Nephron progenitor cell (in vitro differentiated cells): ENCODE measurements around the gene TSSK3.

Source experiments
- DNase-seq: peaks from one replicate; pipeline ENCODE4 v3.0.0; 2021
- H3K27ac Mint-ChIP-seq: 2 replicates; pipeline ENCODE4 v1.8.0; 2021; ENCODE audit warnings: mild to moderate bottlenecking, moderate library complexity, mixed read lengths
- H3K27me3 Mint-ChIP-seq: 2 replicates; pipeline ENCODE4 v1.8.0; 2021; ENCODE audit warnings: mild to moderate bottlenecking, low read depth, mixed read lengths; ENCODE audit not compliant: poor library complexity
- H3K36me3 Mint-ChIP-seq: 2 replicates; pipeline ENCODE4 v1.8.0; 2021; ENCODE audit warnings: low read depth, mixed read lengths
- H3K4me1 Mint-ChIP-seq: 2 replicates; pipeline ENCODE4 v1.8.0; 2021; ENCODE audit warnings: mixed read lengths
- H3K4me3 Mint-ChIP-seq: 2 replicates; pipeline ENCODE4 v1.8.0; 2021; ENCODE audit warnings: mild to moderate bottlenecking, moderate library complexity, mixed read lengths
- H3K9me3 Mint-ChIP-seq: 2 replicates; pipeline ENCODE4 v1.8.0; 2021; ENCODE audit warnings: mild to moderate bottlenecking, moderate library complexity, mixed read lengths
- TF ChIP-seq, protein P1 (sequence below): fragments of 200-600 bp; sonication (generic); IDR thresholded peaks from 2 replicates; pipeline ENCODE4 v1.5.0; 2021; ENCODE audit warnings: antibody characterized with exemption

Gene TSSK3

DNA sequence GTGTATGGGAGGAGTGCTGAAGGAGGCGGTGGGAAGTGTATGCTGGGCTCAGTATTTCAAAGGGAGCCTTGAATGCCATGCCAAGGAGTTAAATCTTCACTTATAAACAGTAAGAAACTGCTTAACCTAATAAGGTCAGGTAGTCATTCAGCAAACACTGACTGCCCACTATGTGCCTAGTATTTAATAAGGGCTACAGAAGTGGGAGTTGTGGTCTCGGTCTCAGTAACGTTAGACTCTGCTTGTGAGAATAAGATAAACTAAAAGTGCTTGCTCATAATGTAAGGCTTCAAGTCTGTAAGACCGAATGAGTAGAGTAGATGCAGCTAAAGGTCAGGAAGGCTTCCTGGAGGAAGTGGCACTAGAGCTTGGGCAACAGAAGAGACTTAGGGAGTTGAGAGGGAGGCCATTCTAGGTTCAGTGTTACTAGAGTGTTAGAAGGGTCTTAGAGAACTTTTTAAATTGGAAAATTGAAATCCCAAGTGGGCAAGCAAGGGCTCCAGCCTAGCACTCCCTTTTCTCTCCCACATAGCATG is 32.3 kb upstream of the TSSK3 start:
- DNase-seq: no peak
- TF ChIP-seq, protein P1, sequence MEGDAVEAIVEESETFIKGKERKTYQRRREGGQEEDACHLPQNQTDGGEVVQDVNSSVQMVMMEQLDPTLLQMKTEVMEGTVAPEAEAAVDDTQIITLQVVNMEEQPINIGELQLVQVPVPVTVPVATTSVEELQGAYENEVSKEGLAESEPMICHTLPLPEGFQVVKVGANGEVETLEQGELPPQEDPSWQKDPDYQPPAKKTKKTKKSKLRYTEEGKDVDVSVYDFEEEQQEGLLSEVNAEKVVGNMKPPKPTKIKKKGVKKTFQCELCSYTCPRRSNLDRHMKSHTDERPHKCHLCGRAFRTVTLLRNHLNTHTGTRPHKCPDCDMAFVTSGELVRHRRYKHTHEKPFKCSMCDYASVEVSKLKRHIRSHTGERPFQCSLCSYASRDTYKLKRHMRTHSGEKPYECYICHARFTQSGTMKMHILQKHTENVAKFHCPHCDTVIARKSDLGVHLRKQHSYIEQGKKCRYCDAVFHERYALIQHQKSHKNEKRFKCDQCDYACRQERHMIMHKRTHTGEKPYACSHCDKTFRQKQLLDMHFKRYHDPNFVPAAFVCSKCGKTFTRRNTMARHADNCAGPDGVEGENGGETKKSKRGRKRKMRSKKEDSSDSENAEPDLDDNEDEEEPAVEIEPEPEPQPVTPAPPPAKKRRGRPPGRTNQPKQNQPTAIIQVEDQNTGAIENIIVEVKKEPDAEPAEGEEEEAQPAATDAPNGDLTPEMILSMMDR: no peak
- Mint-ChIP-seq H3K36me3 (peaks cover 76% of the 10 kb centered on the region), H3K27ac (peak overlapping the region; percentile 71), H3K4me3 (no peak overlapping the region), H3K4me1 (peaks cover 51% of the 10 kb centered on the region), H3K9me3 (no peaks in the 10 kb centered on the region), H3K27me3 (peaks cover 5% of the 10 kb centered on the region)

DNA sequence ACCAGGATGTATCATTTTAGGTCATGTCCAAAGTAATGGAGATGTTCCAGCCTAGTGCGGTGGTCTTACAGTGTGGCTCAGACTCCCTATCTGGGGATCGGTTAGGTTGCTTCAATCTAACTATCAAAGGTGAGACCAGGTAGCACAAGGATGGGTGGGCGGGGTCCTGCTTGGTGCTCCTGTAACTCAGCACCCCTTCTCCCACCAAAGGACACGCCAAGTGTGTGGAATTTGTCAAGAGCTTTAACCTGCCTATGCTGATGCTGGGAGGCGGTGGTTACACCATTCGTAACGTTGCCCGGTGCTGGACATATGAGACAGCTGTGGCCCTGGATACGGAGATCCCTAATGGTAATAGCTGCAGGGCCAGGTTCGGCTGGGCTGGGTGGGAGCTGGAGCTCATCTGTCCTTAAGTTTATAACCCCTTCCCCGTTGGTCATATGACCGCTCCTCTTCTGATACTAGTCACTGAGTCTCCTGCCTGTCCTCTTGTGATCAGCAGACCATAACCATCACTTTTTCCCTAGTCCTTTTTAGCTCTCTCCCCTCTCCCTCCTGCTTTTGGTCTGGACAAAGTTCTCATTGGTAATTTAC is 31.7 kb upstream of the TSSK3 start:
- no peak overlapping the region for H3K4me3 Mint-ChIP-seq
- peak overlapping the region; percentile 84 for H3K27ac Mint-ChIP-seq
- TF ChIP-seq, protein P1: no peak
- peaks cover 5% of the 10 kb centered on the region for H3K27me3 Mint-ChIP-seq
- peaks cover 52% of the 10 kb centered on the region for H3K4me1 Mint-ChIP-seq
- H3K9me3 Mint-ChIP-seq: no peaks in the 10 kb centered on the region
- DNase-seq: no peak
- H3K36me3 Mint-ChIP-seq: peaks cover 70% of the 10 kb centered on the region

DNA sequence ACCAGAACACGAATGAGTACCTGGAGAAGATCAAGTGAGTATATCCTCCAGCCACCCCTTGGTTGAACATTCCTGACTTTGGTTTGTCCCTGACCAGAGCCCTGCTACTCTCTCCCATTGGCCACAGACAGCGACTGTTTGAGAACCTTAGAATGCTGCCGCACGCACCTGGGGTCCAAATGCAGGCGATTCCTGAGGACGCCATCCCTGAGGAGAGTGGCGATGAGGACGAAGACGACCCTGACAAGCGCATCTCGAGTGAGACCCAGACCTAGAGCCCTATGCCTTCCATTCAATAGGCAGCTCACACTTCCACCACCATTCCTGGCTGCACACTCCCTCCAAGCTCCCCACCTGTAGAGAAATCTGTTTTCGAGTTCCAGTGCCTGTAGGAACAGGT is 30.8 kb upstream of the TSSK3 start:
- Mint-ChIP-seq H3K36me3 (peaks cover 63% of the 10 kb centered on the region), H3K9me3 (no peaks in the 10 kb centered on the region), H3K27me3 (peaks cover 5% of the 10 kb centered on the region), H3K27ac (peak overlapping the region; percentile 84), H3K4me1 (peaks cover 52% of the 10 kb centered on the region), H3K4me3 (peak overlapping the region; percentile 37)
- DNase-seq: no peak
- TF ChIP-seq, protein P1: no peak

DNA sequence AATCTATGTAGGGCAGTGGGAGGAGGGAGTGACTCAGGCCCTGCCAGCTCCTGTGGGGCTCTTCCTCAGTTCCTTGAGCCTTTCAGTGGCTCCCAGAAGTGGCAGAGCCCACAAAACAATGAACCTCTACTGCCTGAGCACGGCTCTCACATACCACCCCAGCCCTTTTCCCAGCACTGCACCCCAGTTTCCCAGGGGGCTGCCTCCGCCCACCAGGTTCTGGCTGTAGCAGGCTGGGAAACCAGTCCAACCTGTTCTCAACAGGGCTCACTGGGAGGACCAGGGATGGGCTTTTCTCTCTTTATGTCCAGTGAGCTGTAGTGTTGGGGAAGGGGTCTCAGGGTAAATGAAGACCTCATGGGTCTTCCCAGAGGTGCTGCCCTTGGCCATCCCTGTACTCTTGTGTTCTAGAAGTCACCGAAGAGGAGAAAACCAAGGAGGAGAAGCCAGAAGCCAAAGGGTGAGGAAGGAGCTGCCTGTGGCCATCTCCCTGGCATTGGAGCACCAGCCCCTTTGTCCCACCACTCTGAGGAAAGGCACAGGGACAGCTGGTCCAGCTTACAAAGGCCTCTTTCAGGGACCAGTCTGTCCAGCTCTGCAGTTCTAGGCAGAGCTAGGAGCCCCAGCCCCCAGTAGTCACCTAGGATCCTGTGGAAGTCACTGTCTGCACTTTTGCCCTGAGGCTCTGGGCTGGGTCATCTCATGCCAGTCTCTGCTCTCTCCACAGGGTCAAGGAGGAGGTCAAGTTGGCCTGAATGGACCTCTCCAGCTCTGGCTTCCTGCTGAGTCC is 29.9 kb upstream of the TSSK3 start:
- H3K9me3 Mint-ChIP-seq: no peaks in the 10 kb centered on the region
- peak overlapping the region; percentile 84 for H3K27ac Mint-ChIP-seq
- DNase-seq: no peak

DNA sequence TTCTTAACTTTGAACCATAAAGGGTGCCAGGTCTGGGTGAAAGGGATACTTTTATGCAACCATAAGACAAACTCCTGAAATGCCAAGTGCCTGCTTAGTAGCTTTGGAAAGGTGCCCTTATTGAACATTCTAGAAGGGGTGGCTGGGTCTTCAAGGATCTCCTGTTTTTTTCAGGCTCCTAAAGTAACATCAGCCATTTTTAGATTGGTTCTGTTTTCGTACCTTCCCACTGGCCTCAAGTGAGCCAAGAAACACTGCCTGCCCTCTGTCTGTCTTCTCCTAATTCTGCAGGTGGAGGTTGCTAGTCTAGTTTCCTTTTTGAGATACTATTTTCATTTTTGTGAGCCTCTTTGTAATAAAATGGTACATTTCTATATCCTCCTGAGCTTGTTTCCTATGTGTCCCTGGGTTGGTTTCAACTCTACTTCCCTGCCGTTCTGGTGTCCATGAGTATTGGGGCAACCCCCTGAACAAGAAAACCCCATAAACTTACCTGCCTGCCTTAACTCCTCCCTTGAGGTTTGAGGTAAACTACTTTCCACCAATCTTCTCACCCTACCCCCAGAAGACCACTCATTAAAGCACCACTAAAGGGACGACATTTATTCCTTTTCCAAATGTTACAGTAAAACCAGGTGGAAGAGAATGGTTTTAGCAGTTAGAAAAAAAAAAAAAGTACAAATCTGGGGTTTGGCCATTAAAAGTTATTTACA is 28.9 kb upstream of the TSSK3 start:
- peak overlapping the region; percentile 90 for H3K27ac Mint-ChIP-seq
- peaks cover 65% of the 10 kb centered on the region for H3K4me1 Mint-ChIP-seq
- no peak for DNase-seq
- H3K27me3 Mint-ChIP-seq: peaks cover 5% of the 10 kb centered on the region
- H3K4me3 Mint-ChIP-seq: peak overlapping the region; percentile 96
- H3K36me3 Mint-ChIP-seq: peaks cover 51% of the 10 kb centered on the region
- TF ChIP-seq, protein P1: no peak
- no peaks in the 10 kb centered on the region for H3K9me3 Mint-ChIP-seq

More for the DNA sequence above, 29.9 kb upstream of the TSSK3 start:
- Mint-ChIP-seq H3K27me3 (peaks cover 5% of the 10 kb centered on the region), H3K36me3 (peaks cover 57% of the 10 kb centered on the region), H3K4me1 (peaks cover 57% of the 10 kb centered on the region), H3K4me3 (peak overlapping the region; percentile 59)
- TF ChIP-seq, protein P1: no peak
